Hepatocyte (in vitro differentiated cells): ENCODE measurements around the gene ALPG. TPM values are rescaled to one million over a fixed set of nuclear protein-coding genes. Genes with fewer than 3 reads are reported as not detected.

Source experiments
- DNase-seq: peaks from one replicate; pipeline ENCODE4 v3.0.0-alpha.2; 2016; ENCODE audit warnings: low spot score
- H2AFZ ChIP-seq: fragments of 200-600 bp; sonication (generic); 2 replicates; pipeline ENCODE4 v1.6.0; 2016; ENCODE audit warnings: antibody characterized with exemption, mild to moderate bottlenecking
- H3K27ac ChIP-seq: fragments of 200-600 bp; sonication (generic); 2 replicates; pipeline ENCODE4 v1.5.1; 2016; ENCODE audit warnings: mild to moderate bottlenecking
- H3K27me3 ChIP-seq: fragments of 200-600 bp; sonication (generic); 2 replicates; pipeline ENCODE4 v1.6.1; 2016
- H3K36me3 ChIP-seq: fragments of 200-600 bp; sonication (generic); replicated peaks from 2 replicates; pipeline ENCODE4 v1.5.1; 2016; ENCODE audit warnings: low read depth; ENCODE audit not compliant: insufficient read depth
- H3K4me1 ChIP-seq: fragments of 200-600 bp; sonication (generic); 2 replicates; pipeline ENCODE4 v1.5.1; 2016; ENCODE audit warnings: mild to moderate bottlenecking, moderate library complexity; ENCODE audit not compliant: insufficient read depth
- H3K4me2 ChIP-seq: fragments of 200-600 bp; sonication (generic); 2 replicates; pipeline ENCODE4 v1.6.0; 2016
- H3K4me3 ChIP-seq: fragments of 200-600 bp; sonication (generic); 2 replicates; pipeline ENCODE4 v1.5.1; 2016; ENCODE audit warnings: mild to moderate bottlenecking
- H3K79me2 ChIP-seq: fragments of 200-600 bp; sonication (generic); 2 replicates; pipeline ENCODE4 v1.6.0; 2017; ENCODE audit warnings: mild to moderate bottlenecking
- H3K9me2 ChIP-seq: fragments of 200-600 bp; sonication (generic); replicated peaks from 2 replicates; pipeline ENCODE4 v1.6.0; 2017; ENCODE audit warnings: mild to moderate bottlenecking; ENCODE audit not compliant: insufficient read depth
- H3K9me3 ChIP-seq: fragments of 200-600 bp; sonication (generic); 2 replicates; pipeline ENCODE4 v1.5.1; 2016; ENCODE audit warnings: low read depth, mild to moderate bottlenecking
- H4K20me1 ChIP-seq: fragments of 200-600 bp; sonication (generic); 2 replicates; pipeline ENCODE4 v1.6.0; 2016; ENCODE audit warnings: mild to moderate bottlenecking; ENCODE audit not compliant: insufficient read depth, poor library complexity, severe bottlenecking
- EZH2 ChIP-seq: fragments of 200-600 bp; sonication (generic); IDR thresholded peaks from 2 replicates; pipeline ENCODE4 v1.6.1; 2016; ENCODE audit warnings: antibody characterized with exemption, mild to moderate bottlenecking, borderline replicate concordance
- EZH2phosphoT487 ChIP-seq: fragments of 200-600 bp; sonication (generic); IDR thresholded peaks from one replicate; pipeline ENCODE4 v1.6.1; 2018; ENCODE audit warnings: antibody characterized with exemption, mild to moderate bottlenecking, low read depth, moderate library complexity; ENCODE audit not compliant: unreplicated experiment, severe bottlenecking
- WGBS: methylation state at CpG from one replicate; pipeline ENCODE4 v1.1.6; 2016; ENCODE audit warnings: low lambda C conversion rate; ENCODE audit errors: missing lambda C conversion rate; 5-methylcytosine and 5-hydroxymethylcytosine counted together
- polyA plus RNA-seq: library from polyadenylated mRNA; unstranded; fragments of >200 nt; fragmentation: Nextera tagmentation; extraction: Ambion mirVana; gene quantifications from 2 replicates; pipeline ENCODE4 v1.2.1, GENCODE V29; 2016
- total RNA-seq: library from RNA; depleted of rRNA; stranded (reverse); fragments of >200 nt; gene quantifications from 2 replicates; pipeline ENCODE4 v1.2.3, GENCODE V29; 2014
- TF ChIP-seq, protein P1 (sequence below): fragments of 200-600 bp; sonication (generic); IDR thresholded peaks from 2 replicates; pipeline ENCODE4 v1.5.1; 2016; ENCODE audit warnings: antibody characterized with exemption, mild to moderate bottlenecking; ENCODE audit not compliant: poor library complexity

The ALPG gene
- total and polyA plus RNA-seq, 2 experiments from 2014 or later: 0.08 to 1.5 TPM

DNA sequence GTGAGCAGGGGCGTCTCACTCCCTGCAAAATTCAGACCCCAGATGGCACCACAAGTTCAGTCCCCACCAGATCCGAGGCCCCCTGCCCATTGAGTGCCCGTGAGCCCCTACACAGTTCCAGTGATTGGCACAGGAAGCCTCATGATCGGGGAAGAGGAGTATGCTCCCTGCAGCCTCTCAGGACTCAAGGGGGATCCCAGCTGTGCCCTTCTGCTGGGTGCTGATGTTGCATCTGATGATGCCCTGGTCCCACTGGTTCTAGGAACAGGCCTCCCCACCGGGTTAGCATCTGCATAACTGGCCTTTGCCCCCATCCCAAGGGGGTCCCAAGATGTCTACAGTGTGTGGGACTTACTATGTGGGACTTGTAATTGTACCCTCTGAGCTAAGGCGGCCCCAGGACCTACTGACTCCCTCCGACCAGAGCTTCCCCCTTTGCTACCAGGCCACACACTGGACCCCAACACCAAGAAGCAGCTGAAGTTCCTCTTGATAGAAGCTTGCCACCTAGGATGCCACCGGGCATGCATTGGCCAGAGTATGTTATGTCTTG lies 8.6 kb downstream of the ALPG start:
- Histone ChIP-seq H3K4me1 (peaks cover 13% of the 10 kb centered on the region), H3K9me3 (no peaks in the 10 kb centered on the region), H3K27ac (no peak overlapping the region), H3K4me2 (no peak overlapping the region), H3K27me3 (peaks cover 45% of the 10 kb centered on the region), H2AFZ (no peak overlapping the region), H4K20me1 (no peaks in the 10 kb centered on the region), H3K79me2 (no peaks in the 10 kb centered on the region), H3K36me3 (no peaks in the 10 kb centered on the region), H3K9me2 (no peaks in the 10 kb centered on the region), H3K4me3 (no peak overlapping the region)
- 94% methylated on average over 8 of the region's 8 CpGs for WGBS
- TF ChIP-seq, protein P1, sequence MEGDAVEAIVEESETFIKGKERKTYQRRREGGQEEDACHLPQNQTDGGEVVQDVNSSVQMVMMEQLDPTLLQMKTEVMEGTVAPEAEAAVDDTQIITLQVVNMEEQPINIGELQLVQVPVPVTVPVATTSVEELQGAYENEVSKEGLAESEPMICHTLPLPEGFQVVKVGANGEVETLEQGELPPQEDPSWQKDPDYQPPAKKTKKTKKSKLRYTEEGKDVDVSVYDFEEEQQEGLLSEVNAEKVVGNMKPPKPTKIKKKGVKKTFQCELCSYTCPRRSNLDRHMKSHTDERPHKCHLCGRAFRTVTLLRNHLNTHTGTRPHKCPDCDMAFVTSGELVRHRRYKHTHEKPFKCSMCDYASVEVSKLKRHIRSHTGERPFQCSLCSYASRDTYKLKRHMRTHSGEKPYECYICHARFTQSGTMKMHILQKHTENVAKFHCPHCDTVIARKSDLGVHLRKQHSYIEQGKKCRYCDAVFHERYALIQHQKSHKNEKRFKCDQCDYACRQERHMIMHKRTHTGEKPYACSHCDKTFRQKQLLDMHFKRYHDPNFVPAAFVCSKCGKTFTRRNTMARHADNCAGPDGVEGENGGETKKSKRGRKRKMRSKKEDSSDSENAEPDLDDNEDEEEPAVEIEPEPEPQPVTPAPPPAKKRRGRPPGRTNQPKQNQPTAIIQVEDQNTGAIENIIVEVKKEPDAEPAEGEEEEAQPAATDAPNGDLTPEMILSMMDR: no peak
- no peak for TF ChIP-seq EZH2
- no peak for TF ChIP-seq EZH2phosphoT487
- DNase-seq: no peak

DNA sequence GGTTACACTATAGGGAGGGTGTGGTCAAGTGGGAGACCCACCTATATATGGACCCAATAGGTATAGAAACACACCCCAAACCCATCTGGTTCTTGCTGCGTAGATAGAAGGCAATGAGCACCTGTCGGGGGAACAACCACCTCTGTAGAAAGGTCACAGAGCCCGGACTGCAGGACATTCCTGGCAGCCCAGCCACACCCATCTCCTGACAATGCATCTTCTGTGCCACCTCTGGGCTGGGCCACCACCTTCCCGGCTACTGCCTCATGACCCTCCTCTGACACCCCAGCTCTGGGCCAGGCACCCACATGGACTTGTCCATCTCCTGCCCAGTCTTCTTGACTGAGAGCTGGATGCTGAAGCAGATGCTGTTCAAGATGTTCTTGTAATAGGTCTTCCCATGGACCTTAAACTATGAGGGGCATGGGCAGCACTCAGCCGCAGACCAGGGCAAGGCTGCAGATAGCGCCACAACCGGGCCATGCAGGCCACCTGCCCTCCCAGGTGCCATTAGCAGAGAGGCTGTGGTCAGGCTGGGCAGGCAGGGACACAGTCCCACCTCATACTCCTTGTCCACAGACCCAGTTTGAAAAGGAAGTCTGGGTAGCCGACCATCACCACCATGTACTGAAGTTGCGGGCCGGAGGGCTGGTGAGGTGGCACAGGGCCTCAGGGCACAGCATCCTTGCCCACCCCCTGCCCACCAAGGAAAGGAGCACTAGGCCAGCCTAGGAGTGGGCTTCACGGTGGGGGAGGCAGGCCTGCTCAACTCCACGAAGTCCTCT lies 9.3 kb downstream of the ALPG start:
- 93% methylated on average over 12 of the region's 12 CpGs for WGBS

DNA sequence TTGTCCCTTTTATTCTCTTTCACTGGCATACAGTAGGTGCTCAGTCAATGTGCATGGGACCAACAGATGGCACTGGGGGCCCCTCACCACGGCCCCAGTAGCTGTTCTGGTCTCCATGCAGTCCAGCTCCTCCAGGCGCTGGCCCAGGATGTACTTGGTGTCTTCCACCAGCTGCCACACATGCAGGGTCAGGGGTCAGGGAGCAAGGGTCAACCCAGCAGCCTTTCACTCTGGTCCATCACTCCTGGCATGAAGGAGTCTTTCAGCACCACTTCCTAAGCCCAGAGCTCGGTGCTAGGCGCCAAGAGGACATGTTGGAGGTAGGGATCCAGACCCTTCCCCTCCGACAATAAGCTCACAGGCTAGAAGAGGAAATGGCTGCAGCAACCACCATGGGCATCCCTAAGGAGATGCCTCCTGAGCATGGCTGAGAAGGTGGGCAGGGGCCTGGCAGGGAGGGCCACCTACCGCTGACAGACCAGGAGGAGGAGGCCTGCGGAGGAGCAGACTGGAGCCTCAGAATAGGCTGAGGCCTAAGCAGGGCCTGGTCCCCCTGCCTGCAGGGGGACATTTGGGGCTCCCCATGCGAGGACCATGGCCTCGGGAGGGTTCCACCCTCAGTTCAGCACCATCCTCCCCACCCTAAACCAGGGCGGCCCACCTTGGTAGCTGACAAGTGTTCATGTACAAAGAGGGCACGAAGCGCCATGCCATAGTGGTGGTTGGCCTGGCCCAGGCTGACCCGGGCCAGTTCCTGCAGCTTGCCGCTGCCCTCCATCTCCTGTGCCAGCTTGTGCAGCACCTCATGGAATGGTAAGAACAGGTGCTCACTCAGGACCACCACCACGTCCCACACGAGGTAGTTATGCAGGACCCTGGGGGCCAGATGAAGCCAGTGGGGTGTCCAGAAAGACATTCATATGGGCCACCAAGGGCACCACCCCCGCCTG lies 10.2 kb downstream of the ALPG start:
- 93% methylated on average over 17 of the region's 17 CpGs for WGBS
- H3K9me3 ChIP-seq: no peaks in the 10 kb centered on the region
- DNase-seq: no peak
- no peak for TF ChIP-seq EZH2phosphoT487
- TF ChIP-seq EZH2: no peak
- TF ChIP-seq, protein P1: no peak
- no peak overlapping the region for H3K4me2 ChIP-seq
- H3K27me3 ChIP-seq: peaks cover 59% of the 10 kb centered on the region
- no peaks in the 10 kb centered on the region for H3K9me2 ChIP-seq
- H3K36me3 ChIP-seq: no peaks in the 10 kb centered on the region
- no peaks in the 10 kb centered on the region for H3K79me2 ChIP-seq
- H2AFZ ChIP-seq: no peak overlapping the region
- H3K4me3 ChIP-seq: no peak overlapping the region
- H3K4me1 ChIP-seq: peaks cover 22% of the 10 kb centered on the region
- H3K27ac ChIP-seq: no peak overlapping the region
- H4K20me1 ChIP-seq: no peaks in the 10 kb centered on the region

More for the DNA sequence above, 9.3 kb downstream of the ALPG start:
- Histone ChIP-seq H3K27ac (no peak overlapping the region), H3K4me2 (no peak overlapping the region), H3K36me3 (no peaks in the 10 kb centered on the region), H3K9me2 (no peaks in the 10 kb centered on the region), H4K20me1 (no peaks in the 10 kb centered on the region), H3K79me2 (no peaks in the 10 kb centered on the region), H3K27me3 (peaks cover 50% of the 10 kb centered on the region), H2AFZ (no peak overlapping the region), H3K4me3 (no peak overlapping the region), H3K4me1 (peaks cover 20% of the 10 kb centered on the region), H3K9me3 (no peaks in the 10 kb centered on the region)
- no peak for TF ChIP-seq EZH2
- TF ChIP-seq EZH2phosphoT487: no peak
- TF ChIP-seq, protein P1: no peak
- DNase-seq: no peak
